GM12801 (cell line): ENCODE data around the gene AUTS2.

Experiments
- TF ChIP-seq, protein P1 (sequence below): IDR thresholded peaks from one replicate; pipeline ENCODE4 v1.5.1; 2011; ENCODE audit warnings: control low read depth; ENCODE audit not compliant: insufficient read length; ENCODE audit errors: extremely low read depth

AUTS2 gene

DNA sequence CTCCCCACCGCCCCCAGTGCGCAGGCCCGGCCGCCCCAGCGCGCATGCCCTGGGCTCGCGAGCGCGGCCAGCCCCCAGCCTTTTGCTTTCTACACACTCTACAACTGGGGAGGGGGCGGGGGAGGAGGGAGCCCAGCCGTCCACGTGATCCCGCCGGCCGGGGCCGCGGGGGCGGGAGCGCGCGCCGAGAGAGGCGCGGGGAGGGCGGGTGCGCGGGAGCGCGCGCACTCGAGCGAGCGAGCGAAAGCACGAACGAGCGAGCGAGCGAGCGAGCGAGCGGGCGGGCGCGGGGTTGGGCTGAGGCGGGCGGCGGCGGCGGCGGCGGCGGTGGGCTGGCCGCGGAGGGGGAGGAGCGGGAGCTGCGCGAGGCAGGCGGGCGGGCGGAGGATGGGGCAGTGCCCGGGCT is at the start of gene AUTS2:
Gene AUTS2 (plus strand): TSS at position 395 of the 406 bp plus-strand sequence. CDS start 1,179 bp downstream, outside the sequence.
- TF ChIP-seq, protein P1, sequence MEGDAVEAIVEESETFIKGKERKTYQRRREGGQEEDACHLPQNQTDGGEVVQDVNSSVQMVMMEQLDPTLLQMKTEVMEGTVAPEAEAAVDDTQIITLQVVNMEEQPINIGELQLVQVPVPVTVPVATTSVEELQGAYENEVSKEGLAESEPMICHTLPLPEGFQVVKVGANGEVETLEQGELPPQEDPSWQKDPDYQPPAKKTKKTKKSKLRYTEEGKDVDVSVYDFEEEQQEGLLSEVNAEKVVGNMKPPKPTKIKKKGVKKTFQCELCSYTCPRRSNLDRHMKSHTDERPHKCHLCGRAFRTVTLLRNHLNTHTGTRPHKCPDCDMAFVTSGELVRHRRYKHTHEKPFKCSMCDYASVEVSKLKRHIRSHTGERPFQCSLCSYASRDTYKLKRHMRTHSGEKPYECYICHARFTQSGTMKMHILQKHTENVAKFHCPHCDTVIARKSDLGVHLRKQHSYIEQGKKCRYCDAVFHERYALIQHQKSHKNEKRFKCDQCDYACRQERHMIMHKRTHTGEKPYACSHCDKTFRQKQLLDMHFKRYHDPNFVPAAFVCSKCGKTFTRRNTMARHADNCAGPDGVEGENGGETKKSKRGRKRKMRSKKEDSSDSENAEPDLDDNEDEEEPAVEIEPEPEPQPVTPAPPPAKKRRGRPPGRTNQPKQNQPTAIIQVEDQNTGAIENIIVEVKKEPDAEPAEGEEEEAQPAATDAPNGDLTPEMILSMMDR, result no peak

DNA sequence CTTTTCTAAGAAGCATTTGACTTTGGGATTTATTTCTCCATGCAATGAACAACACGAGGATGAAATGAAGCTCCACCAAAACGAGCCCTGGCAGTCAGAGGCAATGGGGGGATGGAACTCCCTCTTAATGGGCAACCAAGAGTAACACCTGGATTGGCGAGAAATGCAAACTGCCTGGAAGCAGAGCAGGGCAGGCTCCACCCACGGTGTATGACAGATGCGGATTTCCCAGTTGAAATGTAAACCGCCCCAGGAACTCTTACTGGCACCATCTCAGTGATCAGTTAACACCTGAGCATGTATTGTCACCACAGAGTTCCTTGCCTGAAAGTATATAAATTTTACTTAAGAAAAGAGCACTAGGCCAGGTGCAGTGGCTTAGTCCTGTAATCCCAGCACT is 47.3 kb upstream of the AUTS2 start:
- TF ChIP-seq, protein P1, result no peak

DNA sequence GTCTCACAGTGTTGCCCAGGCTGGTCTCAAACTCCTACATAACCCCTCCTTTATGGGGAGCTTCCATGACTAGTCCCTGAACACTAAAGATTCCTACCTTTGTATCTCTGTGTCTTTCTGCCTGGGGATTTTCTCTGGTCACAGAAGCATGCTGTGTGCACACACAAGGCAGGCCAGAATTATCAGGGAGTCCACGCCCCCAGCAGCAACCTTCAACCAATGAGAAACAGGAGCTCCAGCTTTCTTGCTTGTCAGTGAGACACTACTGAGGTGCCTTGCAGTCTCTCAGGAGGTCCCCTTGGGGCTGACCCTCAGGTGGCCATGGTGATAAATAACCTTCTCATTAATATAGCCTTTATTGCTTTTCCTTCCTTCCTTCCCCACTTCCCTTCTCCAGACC is 45.1 kb upstream of the AUTS2 start:
- TF ChIP-seq, protein P1, result no peak

DNA sequence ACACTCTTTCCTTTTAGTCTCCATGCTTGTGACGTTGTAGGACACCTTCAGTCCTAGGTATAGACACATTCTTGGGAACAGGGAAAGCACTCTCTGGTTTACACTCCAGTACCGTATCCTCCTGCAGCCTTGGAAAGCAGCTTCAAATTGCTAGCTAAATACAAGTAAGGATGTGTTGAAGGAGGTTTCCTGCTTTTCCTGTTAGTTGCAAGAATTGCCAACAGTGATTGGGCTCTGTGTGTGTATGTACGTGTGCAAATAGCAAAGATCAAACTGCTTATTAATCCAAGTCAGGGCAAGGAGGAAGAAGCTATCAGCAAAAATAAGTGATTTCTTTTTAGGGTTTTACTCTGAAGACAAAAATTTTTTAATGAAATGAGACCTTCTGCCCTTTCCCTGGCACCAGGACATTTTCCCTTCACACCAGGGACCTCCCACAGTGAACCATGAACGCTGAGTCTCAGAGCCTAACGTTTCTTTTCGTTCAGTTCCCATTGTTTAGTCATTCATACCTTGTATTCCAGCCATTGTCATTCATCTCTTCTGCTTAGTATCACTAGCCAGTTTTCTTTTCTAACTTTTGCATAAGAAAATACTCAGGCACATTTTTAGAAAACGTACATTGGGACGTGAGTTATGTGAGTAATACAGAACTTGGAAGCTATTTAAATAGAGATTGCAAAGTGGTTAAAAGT is 36.9 kb upstream of the AUTS2 start:
- TF ChIP-seq, protein P1, result no peak

DNA sequence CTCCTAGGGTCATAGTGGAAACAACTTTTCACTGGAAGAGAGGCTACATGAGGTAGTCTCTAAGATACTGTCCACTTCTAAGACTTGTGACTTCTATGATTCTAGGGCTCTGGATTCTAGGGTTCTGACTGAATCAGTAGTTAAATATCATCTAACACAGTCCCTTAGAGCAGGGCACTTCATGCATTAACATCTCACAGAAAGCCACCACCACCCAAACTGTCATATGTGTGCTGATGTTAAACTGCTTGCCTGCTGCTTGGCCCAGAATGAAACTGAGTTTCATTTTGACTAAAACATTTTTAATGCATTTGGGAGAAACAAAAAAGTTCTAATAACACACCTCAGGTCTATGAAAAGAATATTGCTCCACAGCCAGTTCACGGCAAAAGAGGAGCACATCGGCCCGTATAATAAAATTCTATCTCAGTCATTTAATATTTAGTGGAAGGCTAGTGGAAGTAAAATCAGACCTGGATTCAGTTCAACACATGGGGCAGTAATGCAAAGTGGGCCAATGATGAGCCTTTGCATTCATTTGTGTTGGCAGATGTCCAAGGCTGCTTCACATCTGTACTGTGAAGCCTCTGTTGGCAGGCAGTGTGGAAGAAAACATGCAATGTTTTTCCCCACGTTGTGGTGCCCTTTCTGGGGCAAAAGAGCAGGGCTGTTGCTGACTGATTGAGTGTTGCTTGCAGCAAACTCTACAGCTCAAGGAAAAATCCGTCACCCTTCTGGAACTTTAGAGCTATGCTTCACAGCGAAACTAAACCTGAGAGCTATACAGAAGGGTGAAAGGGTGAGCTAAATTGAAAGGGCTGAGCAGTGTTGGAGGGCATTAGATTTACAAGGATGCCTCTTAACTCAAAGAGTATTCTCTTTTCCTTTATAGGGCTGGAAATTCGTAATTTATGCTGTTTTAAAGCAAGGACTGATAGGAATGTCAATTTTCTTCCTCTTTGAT is 33.5 kb upstream of the AUTS2 start:
- TF ChIP-seq, protein P1, result no peak

DNA sequence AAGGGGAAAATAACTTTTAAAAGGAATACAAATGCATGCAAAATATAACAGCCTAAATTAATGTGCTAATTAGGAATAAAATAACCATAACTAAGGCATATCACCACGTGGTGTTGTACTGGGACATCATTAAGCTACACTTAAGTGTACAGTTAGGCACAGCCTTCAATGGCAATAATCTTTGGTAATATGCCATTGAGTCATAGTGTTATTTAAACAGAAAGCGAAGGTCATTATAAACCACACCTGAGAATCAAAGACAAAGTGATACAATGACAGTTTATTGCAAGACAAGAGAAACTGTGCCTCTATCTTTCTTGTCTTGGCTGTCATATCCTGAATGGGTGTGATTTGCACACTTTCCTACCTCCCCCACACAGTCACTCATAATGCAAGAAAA is 30.5 kb upstream of the AUTS2 start:
- TF ChIP-seq, protein P1, result no peak

DNA sequence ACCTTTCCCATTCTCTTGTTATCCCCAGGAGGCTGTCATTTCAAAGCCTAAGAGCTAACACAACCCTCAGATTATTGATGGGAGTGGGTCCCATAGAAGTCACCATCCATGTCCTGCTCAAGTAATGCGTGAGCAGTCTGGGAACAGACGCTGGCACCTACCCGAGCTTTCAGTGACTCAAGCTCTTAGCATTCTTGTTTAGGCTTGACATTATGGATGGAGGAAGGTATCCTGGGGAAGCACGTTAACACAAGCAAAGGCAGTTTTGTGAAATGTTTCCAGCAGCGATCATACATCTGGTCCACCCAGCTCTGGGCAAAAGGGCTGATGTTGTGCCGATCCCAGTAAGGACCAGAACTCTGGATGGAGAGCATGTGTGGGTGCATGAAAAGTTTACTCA is 30.0 kb upstream of the AUTS2 start:
- TF ChIP-seq, protein P1, result no peak
